SK-N-SH (cell line): ENCODE data around the gene ARID1B.

ENCODE experiments used
- GATA2 ChIP-seq: sonication (generic); formaldehyde crosslinking; IDR thresholded peaks from 2 replicates; pipeline ENCODE4 v1.5.0; 2020; ENCODE audit warnings: mild to moderate bottlenecking, missing genetic modification reagents
- JUND ChIP-seq: IDR thresholded peaks from 2 replicates; pipeline ENCODE4 v1.4.0; 2012
- NFIC ChIP-seq: IDR thresholded peaks from 2 replicates; pipeline ENCODE4 v1.4.0; 2012; ENCODE audit warnings: borderline replicate concordance
- TAF1 ChIP-seq: IDR thresholded peaks from 2 replicates; pipeline ENCODE4 v1.6.1; 2012; ENCODE audit warnings: low read depth, mild to moderate bottlenecking, low read length, moderate library complexity, borderline replicate concordance
- TF ChIP-seq, protein P1 (sequence below): fragments of 200-600 bp; sonication (generic); IDR thresholded peaks from 2 replicates; pipeline ENCODE4 v1.6.1; 2017; ENCODE audit warnings: antibody characterized with exemption, mild to moderate bottlenecking, moderate library complexity
- TF ChIP-seq, protein P2 (sequence below): fragments of 150-350 bp; IDR thresholded peaks from 2 replicates; pipeline ENCODE4 v1.6.1; 2016; ENCODE audit warnings: mild to moderate bottlenecking, low read depth, low read length
- TF ChIP-seq, protein P3 (sequence below): fragments of 150-350 bp; IDR thresholded peaks from 2 replicates; pipeline ENCODE4 v1.6.1; 2017; ENCODE audit warnings: antibody characterized with exemption, low read length, low read depth, borderline replicate concordance

DNA sequence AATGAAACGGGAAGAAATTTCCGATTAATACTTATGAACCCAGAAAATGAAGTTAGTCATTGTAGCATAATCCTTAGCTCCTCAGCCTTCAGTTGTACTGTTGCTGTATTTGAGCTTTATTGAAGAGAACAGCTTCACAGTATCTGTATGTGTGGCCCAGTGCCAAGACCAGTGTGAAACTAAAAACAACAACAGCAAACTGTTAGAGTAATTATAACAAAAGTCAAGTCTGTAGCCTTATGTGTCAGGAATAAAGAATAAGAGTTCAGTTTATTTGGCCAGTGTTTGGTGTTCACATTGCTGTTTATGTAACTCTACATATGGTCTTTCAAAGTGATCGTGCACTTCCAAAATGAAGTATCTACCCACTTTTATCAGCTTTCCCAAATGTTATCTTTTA, 70.9 kb downstream of the ARID1B start:
- TF ChIP-seq TAF1: no peak
- no peak for TF ChIP-seq NFIC
- TF ChIP-seq, protein P1, sequence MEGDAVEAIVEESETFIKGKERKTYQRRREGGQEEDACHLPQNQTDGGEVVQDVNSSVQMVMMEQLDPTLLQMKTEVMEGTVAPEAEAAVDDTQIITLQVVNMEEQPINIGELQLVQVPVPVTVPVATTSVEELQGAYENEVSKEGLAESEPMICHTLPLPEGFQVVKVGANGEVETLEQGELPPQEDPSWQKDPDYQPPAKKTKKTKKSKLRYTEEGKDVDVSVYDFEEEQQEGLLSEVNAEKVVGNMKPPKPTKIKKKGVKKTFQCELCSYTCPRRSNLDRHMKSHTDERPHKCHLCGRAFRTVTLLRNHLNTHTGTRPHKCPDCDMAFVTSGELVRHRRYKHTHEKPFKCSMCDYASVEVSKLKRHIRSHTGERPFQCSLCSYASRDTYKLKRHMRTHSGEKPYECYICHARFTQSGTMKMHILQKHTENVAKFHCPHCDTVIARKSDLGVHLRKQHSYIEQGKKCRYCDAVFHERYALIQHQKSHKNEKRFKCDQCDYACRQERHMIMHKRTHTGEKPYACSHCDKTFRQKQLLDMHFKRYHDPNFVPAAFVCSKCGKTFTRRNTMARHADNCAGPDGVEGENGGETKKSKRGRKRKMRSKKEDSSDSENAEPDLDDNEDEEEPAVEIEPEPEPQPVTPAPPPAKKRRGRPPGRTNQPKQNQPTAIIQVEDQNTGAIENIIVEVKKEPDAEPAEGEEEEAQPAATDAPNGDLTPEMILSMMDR: no peak
- TF ChIP-seq, protein P2, sequence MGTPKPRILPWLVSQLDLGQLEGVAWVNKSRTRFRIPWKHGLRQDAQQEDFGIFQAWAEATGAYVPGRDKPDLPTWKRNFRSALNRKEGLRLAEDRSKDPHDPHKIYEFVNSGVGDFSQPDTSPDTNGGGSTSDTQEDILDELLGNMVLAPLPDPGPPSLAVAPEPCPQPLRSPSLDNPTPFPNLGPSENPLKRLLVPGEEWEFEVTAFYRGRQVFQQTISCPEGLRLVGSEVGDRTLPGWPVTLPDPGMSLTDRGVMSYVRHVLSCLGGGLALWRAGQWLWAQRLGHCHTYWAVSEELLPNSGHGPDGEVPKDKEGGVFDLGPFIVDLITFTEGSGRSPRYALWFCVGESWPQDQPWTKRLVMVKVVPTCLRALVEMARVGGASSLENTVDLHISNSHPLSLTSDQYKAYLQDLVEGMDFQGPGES: no peak
- TF ChIP-seq GATA2: no peak
- TF ChIP-seq, protein P3, sequence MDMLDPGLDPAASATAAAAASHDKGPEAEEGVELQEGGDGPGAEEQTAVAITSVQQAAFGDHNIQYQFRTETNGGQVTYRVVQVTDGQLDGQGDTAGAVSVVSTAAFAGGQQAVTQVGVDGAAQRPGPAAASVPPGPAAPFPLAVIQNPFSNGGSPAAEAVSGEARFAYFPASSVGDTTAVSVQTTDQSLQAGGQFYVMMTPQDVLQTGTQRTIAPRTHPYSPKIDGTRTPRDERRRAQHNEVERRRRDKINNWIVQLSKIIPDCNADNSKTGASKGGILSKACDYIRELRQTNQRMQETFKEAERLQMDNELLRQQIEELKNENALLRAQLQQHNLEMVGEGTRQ: no peak
- no peak for TF ChIP-seq JUND
